ENCODE results near the gene CTNNA3. TPM values are rescaled to one million over a fixed set of nuclear protein-coding genes. Genes with fewer than 3 reads are reported as not detected.

The CTNNA3 gene
- total and polyA plus RNA-seq, 9 donors = 4.1 to 18.8 (median 6.3) TPM

GRCh38 chr10:65892284-65892683 is 1803.7 kb downstream of the CTNNA3 start:
- Histone ChIP-seq H3K9me3 (replicated peaks; ENCODE audit: control insufficient read depth, low read depth, low read length) (peaks cover 4% of the 10 kb centered on the region), H3K36me3 (ENCODE audit: control insufficient read depth, insufficient read depth, low read length) (no peaks in the 10 kb centered on the region), H3K4me1 (ENCODE audit: control insufficient read depth, insufficient read depth, low read length) (no peaks in the 10 kb centered on the region), H3K4me3 (ENCODE audit: low read length) (no peak overlapping the region), H3K27ac (ENCODE audit: low read length) (no peak overlapping the region), H3K27me3 (ENCODE audit: control insufficient read depth, insufficient read depth, low read length) (no peaks in the 10 kb centered on the region)
- WGBS (ENCODE audit: insufficient coverage) = no CpG with 5 or more reads among the region's 3 CpGs
- DNase-seq = no peak

- no peak overlapping the region for H3K4me3 ChIP-seq (ENCODE audit: low read length)
- H3K27ac ChIP-seq (ENCODE audit: low read length) = no peak overlapping the region
- no peaks in the 10 kb centered on the region for H3K27me3 ChIP-seq (ENCODE audit: control insufficient read depth, insufficient read depth, low read length)
- no peaks in the 10 kb centered on the region for H3K4me1 ChIP-seq (ENCODE audit: control insufficient read depth, insufficient read depth, low read length)
- no peaks in the 10 kb centered on the region for H3K36me3 ChIP-seq (ENCODE audit: control insufficient read depth, insufficient read depth, low read length)
- H3K9me3 ChIP-seq (replicated peaks; ENCODE audit: control insufficient read depth, low read depth, low read length) = peaks cover 4% of the 10 kb centered on the region
- no peak for DNase-seq
- no CpG with 5 or more reads among the region's 3 CpGs for WGBS (ENCODE audit: insufficient coverage)
These were observed 1804.7 kb downstream of the CTNNA3 start for GRCh38 chr10:65891073-65891981.

GRCh38 chr10:65864529-65864928 is 1831.5 kb downstream of the CTNNA3 start:
- DNase-seq = no peak
- H3K4me1 ChIP-seq (ENCODE audit: control insufficient read depth, insufficient read depth, low read length) = no peaks in the 10 kb centered on the region
- H3K4me3 ChIP-seq (ENCODE audit: low read length) = no peak overlapping the region

GRCh38 chr10:65864036-65864435 is 1832.0 kb downstream of the CTNNA3 start:
- Histone ChIP-seq H3K27me3 (ENCODE audit: control insufficient read depth, insufficient read depth, low read length) (no peaks in the 10 kb centered on the region), H3K4me1 (ENCODE audit: control insufficient read depth, insufficient read depth, low read length) (no peaks in the 10 kb centered on the region), H3K9me3 (replicated peaks; ENCODE audit: control insufficient read depth, low read depth, low read length) (no peaks in the 10 kb centered on the region), H3K4me3 (ENCODE audit: low read length) (no peak overlapping the region), H3K27ac (ENCODE audit: low read length) (no peak overlapping the region), H3K36me3 (ENCODE audit: control insufficient read depth, insufficient read depth, low read length) (no peaks in the 10 kb centered on the region)
- DNase-seq = peak; percentile 58

More at GRCh38 chr10:65864529-65864928, 1831.5 kb downstream of the CTNNA3 start:
- no peak overlapping the region for H3K27ac ChIP-seq (ENCODE audit: low read length)
- H3K27me3 ChIP-seq (ENCODE audit: control insufficient read depth, insufficient read depth, low read length) = no peaks in the 10 kb centered on the region
- no peaks in the 10 kb centered on the region for H3K36me3 ChIP-seq (ENCODE audit: control insufficient read depth, insufficient read depth, low read length)
- no peaks in the 10 kb centered on the region for H3K9me3 ChIP-seq (replicated peaks; ENCODE audit: control insufficient read depth, low read depth, low read length)

Other genes with a start within 250 kb of the CTNNA3 start
- 8.5 TPM for gene DNAJC12, start 142.0 kb upstream of the CTNNA3 start, total RNA-seq
- 10 to 100 TPM in 3 of 8 donors, 1 to 10 TPM in 5; 6.4 to 13.3 (median 8.1) TPM for gene DNAJC12, start 142.0 kb upstream of the CTNNA3 start, polyA plus RNA-seq (ENCODE audit: insufficient read depth in 1 of 8, insufficient read length in 8 of 8, low replicate concordance in 1 of 8)
- 14.0 TPM for gene SIRT1, start 188.5 kb upstream of the CTNNA3 start, total RNA-seq
- 10 to 100 TPM; 15.0 to 25.3 (median 19.9) TPM for gene SIRT1, start 188.5 kb upstream of the CTNNA3 start, polyA plus RNA-seq (ENCODE audit: insufficient read depth in 1 of 8, insufficient read length in 8 of 8, low replicate concordance in 1 of 8)

Data from muscle of leg (tissue), 11 donors.